ENCODE results near the gene C5orf58. TPM values are rescaled to one million over a fixed set of nuclear protein-coding genes. Genes with fewer than 3 reads are reported as not detected.

Gene C5orf58
- total and polyA plus RNA-seq, 10 of the 15 experiments (the other 5 are each of a cell fraction or from before 2014, with no cell fraction given): 0.13 to 0.27 (median 0.26) TPM; not detected in 7

DNA sequence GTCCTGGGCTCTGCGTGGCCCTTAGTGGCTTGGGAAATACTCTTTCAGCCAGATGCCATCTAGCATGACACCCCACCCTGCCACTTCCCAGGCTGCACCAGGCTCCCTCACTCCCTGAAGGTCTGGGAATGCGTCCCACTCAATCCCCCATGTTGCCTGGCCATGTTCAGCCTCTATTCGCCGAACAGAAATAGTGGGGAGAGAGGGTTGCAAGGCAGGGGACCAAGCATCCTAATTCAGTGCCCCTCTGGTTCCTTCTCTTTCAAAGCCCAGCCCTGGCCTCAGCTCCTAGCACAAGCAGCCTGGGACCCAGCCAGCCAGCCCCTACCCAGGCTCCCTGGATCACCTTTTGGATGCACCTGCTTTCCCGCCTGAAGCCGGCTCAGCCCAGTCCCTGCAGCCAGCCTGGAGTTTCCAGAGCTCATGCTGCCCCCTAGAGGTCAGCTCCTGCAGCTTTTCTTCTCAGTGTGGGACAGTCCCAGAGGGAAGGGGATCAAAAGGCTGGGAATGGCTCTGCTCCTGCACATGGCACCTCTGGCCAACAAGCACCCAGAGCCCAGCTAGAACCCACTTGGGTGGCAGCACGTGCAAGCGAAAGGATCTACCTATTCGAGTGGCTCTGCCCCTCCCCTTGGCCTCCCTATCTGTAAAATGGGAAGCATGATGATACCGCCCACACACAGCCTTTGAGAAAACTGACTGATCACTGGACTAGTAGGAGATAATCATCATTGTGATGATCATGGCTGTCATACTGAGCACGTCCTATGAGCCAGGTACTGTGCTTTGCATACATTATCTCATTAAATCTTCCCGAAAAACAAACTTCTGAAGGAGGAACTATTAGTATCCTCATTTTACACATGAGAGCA is 48.7 kb upstream of the C5orf58 start (continued):
- no peak for TF ChIP-seq PBX3 (IDR thresholded peaks at IDR 0.05; ENCODE audit: insufficient replicate concordance, low read depth, low read length)
- TF ChIP-seq SMAD1 (IDR thresholded peaks at IDR 0.05; ENCODE audit: low read depth, partially characterized antibody): no peak
- TF ChIP-seq NFIC (IDR thresholded peaks at IDR 0.05; ENCODE audit: low read depth, low read length): no peak
- TF ChIP-seq EED (IDR thresholded peaks at IDR 0.05; ENCODE audit: low read depth): no peak
- no peak for TF ChIP-seq NR2C2 (IDR thresholded peaks at IDR 0.05; ENCODE audit: borderline replicate concordance, control insufficient read depth, insufficient read length, low read depth)
- TF ChIP-seq DPF2 (IDR thresholded peaks at IDR 0.05): no peak
- TF ChIP-seq, protein P1, sequence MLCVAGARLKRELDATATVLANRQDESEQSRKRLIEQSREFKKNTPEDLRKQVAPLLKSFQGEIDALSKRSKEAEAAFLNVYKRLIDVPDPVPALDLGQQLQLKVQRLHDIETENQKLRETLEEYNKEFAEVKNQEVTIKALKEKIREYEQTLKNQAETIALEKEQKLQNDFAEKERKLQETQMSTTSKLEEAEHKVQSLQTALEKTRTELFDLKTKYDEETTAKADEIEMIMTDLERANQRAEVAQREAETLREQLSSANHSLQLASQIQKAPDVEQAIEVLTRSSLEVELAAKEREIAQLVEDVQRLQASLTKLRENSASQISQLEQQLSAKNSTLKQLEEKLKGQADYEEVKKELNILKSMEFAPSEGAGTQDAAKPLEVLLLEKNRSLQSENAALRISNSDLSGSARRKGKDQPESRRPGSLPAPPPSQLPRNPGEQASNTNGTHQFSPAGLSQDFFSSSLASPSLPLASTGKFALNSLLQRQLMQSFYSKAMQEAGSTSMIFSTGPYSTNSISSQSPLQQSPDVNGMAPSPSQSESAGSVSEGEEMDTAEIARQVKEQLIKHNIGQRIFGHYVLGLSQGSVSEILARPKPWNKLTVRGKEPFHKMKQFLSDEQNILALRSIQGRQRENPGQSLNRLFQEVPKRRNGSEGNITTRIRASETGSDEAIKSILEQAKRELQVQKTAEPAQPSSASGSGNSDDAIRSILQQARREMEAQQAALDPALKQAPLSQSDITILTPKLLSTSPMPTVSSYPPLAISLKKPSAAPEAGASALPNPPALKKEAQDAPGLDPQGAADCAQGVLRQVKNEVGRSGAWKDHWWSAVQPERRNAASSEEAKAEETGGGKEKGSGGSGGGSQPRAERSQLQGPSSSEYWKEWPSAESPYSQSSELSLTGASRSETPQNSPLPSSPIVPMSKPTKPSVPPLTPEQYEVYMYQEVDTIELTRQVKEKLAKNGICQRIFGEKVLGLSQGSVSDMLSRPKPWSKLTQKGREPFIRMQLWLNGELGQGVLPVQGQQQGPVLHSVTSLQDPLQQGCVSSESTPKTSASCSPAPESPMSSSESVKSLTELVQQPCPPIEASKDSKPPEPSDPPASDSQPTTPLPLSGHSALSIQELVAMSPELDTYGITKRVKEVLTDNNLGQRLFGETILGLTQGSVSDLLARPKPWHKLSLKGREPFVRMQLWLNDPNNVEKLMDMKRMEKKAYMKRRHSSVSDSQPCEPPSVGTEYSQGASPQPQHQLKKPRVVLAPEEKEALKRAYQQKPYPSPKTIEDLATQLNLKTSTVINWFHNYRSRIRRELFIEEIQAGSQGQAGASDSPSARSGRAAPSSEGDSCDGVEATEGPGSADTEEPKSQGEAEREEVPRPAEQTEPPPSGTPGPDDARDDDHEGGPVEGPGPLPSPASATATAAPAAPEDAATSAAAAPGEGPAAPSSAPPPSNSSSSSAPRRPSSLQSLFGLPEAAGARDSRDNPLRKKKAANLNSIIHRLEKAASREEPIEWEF (IDR thresholded peaks at IDR 0.05; ENCODE audit: insufficient replicate concordance, low read depth, low read length): no peak
- no peak for TF ChIP-seq PAX5 (IDR thresholded peaks at IDR 0.05; ENCODE audit: borderline replicate concordance, low read depth, low read length)
- TF ChIP-seq STAT3 (IDR thresholded peaks at IDR 0.05; ENCODE audit: low read depth, low read length): no peak
- TF ChIP-seq RELB (IDR thresholded peaks at IDR 0.05; ENCODE audit: low read depth): no peak
- TF ChIP-seq, protein P2, sequence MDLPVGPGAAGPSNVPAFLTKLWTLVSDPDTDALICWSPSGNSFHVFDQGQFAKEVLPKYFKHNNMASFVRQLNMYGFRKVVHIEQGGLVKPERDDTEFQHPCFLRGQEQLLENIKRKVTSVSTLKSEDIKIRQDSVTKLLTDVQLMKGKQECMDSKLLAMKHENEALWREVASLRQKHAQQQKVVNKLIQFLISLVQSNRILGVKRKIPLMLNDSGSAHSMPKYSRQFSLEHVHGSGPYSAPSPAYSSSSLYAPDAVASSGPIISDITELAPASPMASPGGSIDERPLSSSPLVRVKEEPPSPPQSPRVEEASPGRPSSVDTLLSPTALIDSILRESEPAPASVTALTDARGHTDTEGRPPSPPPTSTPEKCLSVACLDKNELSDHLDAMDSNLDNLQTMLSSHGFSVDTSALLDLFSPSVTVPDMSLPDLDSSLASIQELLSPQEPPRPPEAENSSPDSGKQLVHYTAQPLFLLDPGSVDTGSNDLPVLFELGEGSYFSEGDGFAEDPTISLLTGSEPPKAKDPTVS (IDR thresholded peaks at IDR 0.05; ENCODE audit: low read depth, low read length): no peak
- no peak for TF ChIP-seq ZNF274 (IDR thresholded peaks at IDR 0.05; ENCODE audit: insufficient read depth, insufficient read length)
- TF ChIP-seq SIX5 (IDR thresholded peaks at IDR 0.05; ENCODE audit: low read depth, low read length, severe bottlenecking): no peak
- TF ChIP-seq SP1 (IDR thresholded peaks at IDR 0.05; ENCODE audit: low read depth, low read length): no peak
- TF ChIP-seq, protein P3, sequence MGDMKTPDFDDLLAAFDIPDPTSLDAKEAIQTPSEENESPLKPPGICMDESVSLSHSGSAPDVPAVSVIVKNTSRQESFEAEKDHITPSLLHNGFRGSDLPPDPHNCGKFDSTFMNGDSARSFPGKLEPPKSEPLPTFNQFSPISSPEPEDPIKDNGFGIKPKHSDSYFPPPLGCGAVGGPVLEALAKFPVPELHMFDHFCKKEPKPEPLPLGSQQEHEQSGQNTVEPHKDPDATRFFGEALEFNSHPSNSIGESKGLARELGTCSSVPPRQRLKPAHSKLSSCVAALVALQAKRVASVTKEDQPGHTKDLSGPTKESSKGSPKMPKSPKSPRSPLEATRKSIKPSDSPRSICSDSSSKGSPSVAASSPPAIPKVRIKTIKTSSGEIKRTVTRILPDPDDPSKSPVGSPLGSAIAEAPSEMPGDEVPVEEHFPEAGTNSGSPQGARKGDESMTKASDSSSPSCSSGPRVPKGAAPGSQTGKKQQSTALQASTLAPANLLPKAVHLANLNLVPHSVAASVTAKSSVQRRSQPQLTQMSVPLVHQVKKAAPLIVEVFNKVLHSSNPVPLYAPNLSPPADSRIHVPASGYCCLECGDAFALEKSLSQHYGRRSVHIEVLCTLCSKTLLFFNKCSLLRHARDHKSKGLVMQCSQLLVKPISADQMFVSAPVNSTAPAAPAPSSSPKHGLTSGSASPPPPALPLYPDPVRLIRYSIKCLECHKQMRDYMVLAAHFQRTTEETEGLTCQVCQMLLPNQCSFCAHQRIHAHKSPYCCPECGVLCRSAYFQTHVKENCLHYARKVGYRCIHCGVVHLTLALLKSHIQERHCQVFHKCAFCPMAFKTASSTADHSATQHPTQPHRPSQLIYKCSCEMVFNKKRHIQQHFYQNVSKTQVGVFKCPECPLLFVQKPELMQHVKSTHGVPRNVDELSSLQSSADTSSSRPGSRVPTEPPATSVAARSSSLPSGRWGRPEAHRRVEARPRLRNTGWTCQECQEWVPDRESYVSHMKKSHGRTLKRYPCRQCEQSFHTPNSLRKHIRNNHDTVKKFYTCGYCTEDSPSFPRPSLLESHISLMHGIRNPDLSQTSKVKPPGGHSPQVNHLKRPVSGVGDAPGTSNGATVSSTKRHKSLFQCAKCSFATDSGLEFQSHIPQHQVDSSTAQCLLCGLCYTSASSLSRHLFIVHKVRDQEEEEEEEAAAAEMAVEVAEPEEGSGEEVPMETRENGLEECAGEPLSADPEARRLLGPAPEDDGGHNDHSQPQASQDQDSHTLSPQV (IDR thresholded peaks at IDR 0.05): no peak

Measured in GM12878 (cell line).